K562 (cell line): Measurements from ENCODE around the gene WASF3. TPM values are rescaled to one million over a fixed set of nuclear protein-coding genes. Genes with fewer than 3 reads are reported as not detected.

Experiments
- ATAC-seq: fragments of 200-7000 bp; cut with Tn5 transposase; 3 replicates; pipeline ENCODE4 v1.9.1; 2020; ENCODE audit warnings: moderate library complexity
- BruUV-seq: library from RNA; stranded (reverse); fragments of 400-500 nt; replicated peaks from 2 replicates; lab custom pipeline; 2021; lab: Mats Ljungman, UMichigan
- CTCF ChIA-PET: fragments of 300-600 bp; formaldehyde crosslinking; extraction: SDS; loops from one replicate; lab custom pipeline; 2021; ENCODE audit warnings: low intra/inter-chr PET ratio; lab: Yijun Ruan, JAX
- POLR2A ChIA-PET: fragments of 300-600, 350-650 bp; sonication (Branson Sonifier 250); formaldehyde crosslinking; extraction: SDS; loops from one replicate; lab custom pipeline; 2021; ENCODE audit warnings: antibody characterized with exemption, inconsistent platforms; lab: Yijun Ruan, JAX
- DNase-seq, 4 experiments: peaks; one replicate each; pipeline versions ENCODE4 v3.0.0 to v3.0.0-alpha.2; 2011 to 2018; ENCODE audit warnings: low spot score in 3 of 4, mixed read lengths in 3 of 4; ENCODE audit errors: extremely low read depth in 1 of 4
- FAIRE-seq: peaks from 2 replicates; lab custom pipeline; 2011; peaks lifted over from hg19 to GRCh38; lab: Jason Lieb, UNC
- H2AFZ ChIP-seq: 2 replicates; pipeline ENCODE4 v1.6.0; 2011; ENCODE audit warnings: low read depth, low read length, control low read depth, inconsistent platforms
- H3K27ac ChIP-seq: fragments of 200-600 bp; 3 replicates; pipeline ENCODE4 v1.8.0; 2011; ENCODE audit warnings: low read depth, mild to moderate bottlenecking, control low read depth, inconsistent platforms, low read length, moderate library complexity, mixed read lengths; ENCODE audit errors: extremely low read depth
- H3K27me3 ChIP-seq, 2 experiments: fragments of 300-600 bp in 1 of 2; 2 replicates in 1 of 2; 3 replicates in 1 of 2; pipeline versions ENCODE4 v1.6.0 to v1.8.0; 2011; ENCODE audit warnings: inconsistent platforms in 2 of 2, low read length in 2 of 2, mild to moderate bottlenecking in 1 of 2, mixed read lengths in 1 of 2, moderate library complexity in 1 of 2; ENCODE audit not compliant: control insufficient read depth in 2 of 2, insufficient read depth in 2 of 2
- H3K36me3 ChIP-seq: fragments of 300-600 bp; 3 replicates; pipeline ENCODE4 v1.8.0; 2011; ENCODE audit warnings: mild to moderate bottlenecking, low read length, inconsistent platforms; ENCODE audit not compliant: control insufficient read depth, insufficient read depth
- H3K4me1 ChIP-seq, 2 experiments: fragments of 200-600 bp in 1 of 2; replicated peaks in 1 of 2; 2 replicates in 1 of 2; 3 replicates in 1 of 2; pipeline versions ENCODE4 v1.5.1 to v1.8.0; 2011; ENCODE audit warnings: inconsistent platforms in 2 of 2, low read length in 2 of 2, mild to moderate bottlenecking in 1 of 2, mixed read lengths in 1 of 2, moderate library complexity in 1 of 2; ENCODE audit not compliant: control insufficient read depth in 2 of 2, insufficient read depth in 2 of 2
- H3K4me2 ChIP-seq: 2 replicates; pipeline ENCODE4 v1.6.1; 2011; ENCODE audit warnings: low read length, control low read depth, inconsistent platforms, mixed read lengths; ENCODE audit not compliant: insufficient read depth
- H3K4me3 ChIP-seq: fragments of 200-600 bp; sonication (generic), shearing (Covaris generic); 2 replicates; pipeline ENCODE4 v1.5.1; 2016; ENCODE audit warnings: control low read depth, inconsistent platforms
- H3K79me2 ChIP-seq: fragments of 200-600 bp; 3 replicates; pipeline ENCODE4 v1.8.0; 2011; ENCODE audit warnings: low read length, inconsistent platforms; ENCODE audit not compliant: control insufficient read depth, insufficient read depth
- H3K9ac ChIP-seq, 2 experiments: 2 replicates each; pipeline versions ENCODE4 v1.6.0 to v1.6.1; 2011; ENCODE audit warnings: low read depth in 2 of 2, low read length in 2 of 2, control low read depth in 1 of 2, inconsistent platforms in 1 of 2, mild to moderate bottlenecking in 1 of 2, mixed read lengths in 1 of 2; ENCODE audit not compliant: insufficient read depth in 1 of 2
- H3K9me1 ChIP-seq: one replicate; pipeline ENCODE4 v1.6.0; 2011; ENCODE audit warnings: inconsistent platforms, mild to moderate bottlenecking, low read length, moderate library complexity; ENCODE audit not compliant: control insufficient read depth, insufficient read depth
- H3K9me3 ChIP-seq: replicated peaks from 2 replicates; pipeline ENCODE4 v1.5.1; 2011; ENCODE audit warnings: low read depth, low read length, inconsistent platforms; ENCODE audit not compliant: control insufficient read depth, insufficient read depth
- H4K20me1 ChIP-seq: replicated peaks from 2 replicates; pipeline ENCODE4 v1.6.1; 2011; ENCODE audit warnings: low read length, inconsistent platforms, mixed read lengths; ENCODE audit not compliant: control insufficient read depth, insufficient read depth
- AFF1 ChIP-seq, 2 experiments: fragments of 450-650 bp; IDR thresholded peaks; 2 replicates each; pipeline ENCODE4 v1.6.1; 2018; ENCODE audit warnings: mild to moderate bottlenecking in 2 of 2, low read depth in 1 of 2; ENCODE audit not compliant: partially characterized antibody in 2 of 2
- CBX8 ChIP-seq: fragments of 200-600 bp; sonication (generic); IDR thresholded peaks from 2 replicates; pipeline ENCODE4 v1.6.1; 2012; ENCODE audit warnings: borderline replicate concordance, mixed run types, low read depth, mild to moderate bottlenecking, moderate library complexity, mixed read lengths, low read length, control low read depth, inconsistent platforms; ENCODE audit not compliant: poor library complexity, severe bottlenecking; ENCODE audit errors: extremely low read depth
- CEBPB ChIP-seq: fragments of 450-650 bp; IDR thresholded peaks from 2 replicates; pipeline ENCODE4 v1.6.1; 2016; ENCODE audit warnings: missing genetic modification characterization, missing compliant biosample characterization
- E2F5 ChIP-seq: sonication (generic); formaldehyde crosslinking; IDR thresholded peaks from 2 replicates; pipeline ENCODE4 v1.8.0; 2022; ENCODE audit warnings: mild to moderate bottlenecking, missing genetic modification reagents
- ELF2 ChIP-seq: fragments of 250-450 bp; sonication (Bioruptor Pico); IDR thresholded peaks from 2 replicates; pipeline ENCODE4 v1.5.0; 2021; ENCODE audit warnings: mild to moderate bottlenecking
- GATAD2B ChIP-seq: fragments of 450-650 bp; IDR thresholded peaks from 2 replicates; pipeline ENCODE4 v1.6.1; 2017; ENCODE audit warnings: mild to moderate bottlenecking, borderline replicate concordance
- MECOM ChIP-seq: fragments of 250-450 bp; sonication (Bioruptor Pico); IDR thresholded peaks from 2 replicates; pipeline ENCODE4 v1.8.0; 2022; ENCODE audit warnings: inconsistent platforms
- MTA1 ChIP-seq: fragments of 450-650 bp; IDR thresholded peaks from 2 replicates; pipeline ENCODE4 v1.6.1; 2017; ENCODE audit warnings: borderline replicate concordance
- PHB2 ChIP-seq: fragments of 450-650 bp; IDR thresholded peaks from 2 replicates; pipeline ENCODE4 v1.6.1; 2017; ENCODE audit warnings: low read depth
- PHTF2 ChIP-seq: fragments of 250-450 bp; sonication (Bioruptor Pico); IDR thresholded peaks from 2 replicates; pipeline ENCODE4 v1.5.0; 2021; ENCODE audit warnings: mild to moderate bottlenecking
- ZFPM2 ChIP-seq: fragments of 250-450 bp; sonication (Bioruptor Pico); IDR thresholded peaks from 2 replicates; pipeline ENCODE4 v1.5.1; 2022; ENCODE audit warnings: mild to moderate bottlenecking
- ZNF224 ChIP-seq: sonication (generic); formaldehyde crosslinking; IDR thresholded peaks from 2 replicates; pipeline ENCODE4 v1.8.0; 2022; ENCODE audit warnings: mild to moderate bottlenecking, missing genetic modification reagents
- WGBS: fragments of 100-300 bp; shearing (Covaris generic); methylation state at CpG from one replicate; pipeline ENCODE4 v1.1.6; 2016; ENCODE audit warnings: low coverage, mixed read lengths; ENCODE audit not compliant: insufficient coverage; ENCODE audit errors: missing lambda C conversion rate; 5-methylcytosine and 5-hydroxymethylcytosine counted together
- in situ Hi-C: fragments of 300-500 bp; cut with MboI; formaldehyde crosslinking; loops from 4 replicates; pipeline ENCODE4 v1.15.0; 2018; ENCODE audit warnings: inconsistent platforms, mixed read lengths
- intact Hi-C: fragments of 100-400 bp; cut with micrococcal nuclease; formaldehyde crosslinking; loops from 2 replicates; pipeline ENCODE4 v1.14.2; 2022
- polyA plus RNA-seq, 8 experiments: library from polyadenylated mRNA; depleted of rRNA in 4 of 8; stranded (reverse) in 5 of 8; unstranded in 3 of 8; fragments of >200 nt; fragmentation: Nextera tagmentation in 2 of 8; fragmentation: Illumina TruSeq in 1 of 8; extraction: Ambion mirVana in 2 of 8; extraction: Trizol in 1 of 8; gene quantifications; 2 replicates each; pipeline versions ENCODE4 v1.2.1 to v1.2.3, GENCODE V29; 2011 to 2014; ENCODE audit warnings: inconsistent platforms in 1 of 8, missing spikeins in 1 of 8
- total RNA-seq, 7 experiments: library from RNA; depleted of rRNA in 6 of 7; stranded (reverse); fragments of >200 nt in 6 of 7; fragmentation: Illumina TruSeq in 2 of 7; extraction: Trizol in 2 of 7; gene quantifications; 2 replicates each; pipeline versions ENCODE4 v1.2.1 to v1.2.3, GENCODE V29; 2011 to 2021; ENCODE audit warnings: low replicate concordance in 1 of 7

WASF3 gene
- total and polyA plus RNA-seq, 9 of the 15 experiments (the other 6 are each of a cell fraction or from before 2014, with no cell fraction given) = 0.04 to 0.43 (median 0.11) TPM

GRCh38 chr13:26705536-26705935 lies 148.1 kb downstream of the WASF3 start:
- in situ Hi-C loops = loop anchor here (10.0 kb wide), 1 partner anchor 229 kb away; no protein-coding TSS in a partner anchor
- Histone ChIP-seq H3K36me3 (no peaks in the 10 kb centered on the region), H2AFZ (no peak overlapping the region), H3K4me2 (no peak overlapping the region), H3K9me3 (no peaks in the 10 kb centered on the region), H3K27me3 (0 out of 5 replicates have a peak, but pooled peaks cover 0 to 7% of the 10 kb centered on the region in 2 experiments), H3K4me3 (no peak overlapping the region), H3K4me1 (no peaks in the 10 kb centered on the region), H3K9ac (no peak overlapping the region), H3K9me1 (no peaks in the 10 kb centered on the region), H4K20me1 (0 out of 2 replicates have a peak, but pooled peaks cover 3% of the 10 kb centered on the region), H3K27ac (no peak overlapping the region), H3K79me2 (no peaks in the 10 kb centered on the region)
- no TSS peak for BruUV-seq
- ChIA-PET POLR2A (no interaction called here), CTCF (no interaction called here)
- DNase-seq = no peak
- intact Hi-C loops = no loop called here
- WGBS = 10% methylated on average over 2 of the region's 4 CpGs
- FAIRE-seq = no peak
- no peak for ATAC-seq
- TF ChIP-seq MECOM (CRISPR knock-in tag) (no peak), PHB2 (no peak), CEBPB (tag) (no peak), CBX8 (no peak)

GRCh38 chr13:26706381-26706780 lies 148.9 kb downstream of the WASF3 start:
- Histone ChIP-seq H3K4me3 (no peak overlapping the region), H3K9me3 (no peaks in the 10 kb centered on the region), H4K20me1 (0 out of 2 replicates have a peak, but pooled peaks cover 3% of the 10 kb centered on the region), H3K27ac (no peak overlapping the region), H3K79me2 (no peaks in the 10 kb centered on the region), H3K4me2 (no peak overlapping the region), H3K4me1 (no peaks in the 10 kb centered on the region), H2AFZ (no peak overlapping the region), H3K36me3 (no peaks in the 10 kb centered on the region), H3K9ac (no peak overlapping the region), H3K9me1 (no peaks in the 10 kb centered on the region), H3K27me3 (0 out of 5 replicates have a peak, but pooled peaks cover 0 to 7% of the 10 kb centered on the region in 2 experiments)
- in situ Hi-C loops = loop anchor here (10.0 kb wide), 1 partner anchor 228 kb away; no protein-coding TSS in a partner anchor
- DNase-seq (no peak), ATAC-seq (no peak)
- 0% methylated on average over 6 of the region's 7 CpGs for WGBS
- no TSS peak for BruUV-seq
- ChIA-PET CTCF (no interaction called here), POLR2A (no interaction called here)
- intact Hi-C loops = no loop called here
- no peak for TF ChIP-seq MTA1
- TF ChIP-seq ZFPM2 (CRISPR knock-in tag) = no peak
- no peak for TF ChIP-seq GATAD2B
- no peak for TF ChIP-seq ELF2 (CRISPR knock-in tag)
- TF ChIP-seq AFF1 (IDR thresholded peaks at IDR 0.05; ENCODE audit: low read depth in 1 of 2, partially characterized antibody in 2 of 2) = no peak
- TF ChIP-seq PHTF2 (CRISPR knock-in tag) = no peak
- TF ChIP-seq ZNF224 (CRISPR knock-in tag) = no peak
- TF ChIP-seq E2F5 (CRISPR knock-in tag) = no peak
- TF ChIP-seq, all 486 proteins: peak for 0
- FAIRE-seq = no peak
